ENCODE data around the gene SLC7A4.

The SLC7A4 gene

DNA sequence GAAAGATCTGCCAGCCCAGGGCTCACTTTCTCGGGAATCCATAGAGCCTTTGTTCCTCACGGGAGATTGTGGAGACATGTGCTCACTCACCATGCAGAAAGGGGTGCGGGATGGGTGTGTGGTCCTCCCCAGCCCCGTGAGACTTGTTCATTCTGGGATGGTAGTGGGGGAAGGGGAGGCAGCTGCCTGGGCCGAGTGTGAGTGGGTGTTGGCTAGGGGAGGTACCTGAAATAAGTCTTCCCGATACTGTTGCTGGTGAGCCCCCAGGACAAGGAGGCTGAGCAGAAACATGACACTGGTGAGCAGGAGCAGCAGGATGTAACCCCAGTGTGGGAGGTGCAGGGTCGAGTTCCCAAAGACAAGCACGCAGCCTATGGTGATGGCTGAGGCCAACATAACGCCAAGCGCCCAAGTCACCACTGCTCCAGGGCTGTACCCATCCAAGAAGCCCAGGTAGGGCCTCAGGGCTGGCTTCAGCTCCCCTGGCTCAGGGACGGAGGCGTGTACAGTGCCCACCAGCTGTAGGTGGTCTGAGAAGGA lies 2.8 kb downstream of the SLC7A4 start:
- DNase-seq (ENCODE audit: low spot score in 2 of 2) = no peak
- Mint-ChIP-seq H3K36me3 (ENCODE audit: insufficient read depth) (peaks cover 2% of the 10 kb centered on the region), H3K27me3 (peaks cover 40% of the 10 kb centered on the region), H3K27ac (ENCODE audit: low read depth) (no peak overlapping the region), H3K4me3 (no peak overlapping the region), H3K9me3 (no peaks in the 10 kb centered on the region), H3K4me1 (peaks cover 20% of the 10 kb centered on the region)
- ATAC-seq (replicated peaks; ENCODE audit: extremely low read depth, poor library complexity, severe bottlenecking) = no peak

DNA sequence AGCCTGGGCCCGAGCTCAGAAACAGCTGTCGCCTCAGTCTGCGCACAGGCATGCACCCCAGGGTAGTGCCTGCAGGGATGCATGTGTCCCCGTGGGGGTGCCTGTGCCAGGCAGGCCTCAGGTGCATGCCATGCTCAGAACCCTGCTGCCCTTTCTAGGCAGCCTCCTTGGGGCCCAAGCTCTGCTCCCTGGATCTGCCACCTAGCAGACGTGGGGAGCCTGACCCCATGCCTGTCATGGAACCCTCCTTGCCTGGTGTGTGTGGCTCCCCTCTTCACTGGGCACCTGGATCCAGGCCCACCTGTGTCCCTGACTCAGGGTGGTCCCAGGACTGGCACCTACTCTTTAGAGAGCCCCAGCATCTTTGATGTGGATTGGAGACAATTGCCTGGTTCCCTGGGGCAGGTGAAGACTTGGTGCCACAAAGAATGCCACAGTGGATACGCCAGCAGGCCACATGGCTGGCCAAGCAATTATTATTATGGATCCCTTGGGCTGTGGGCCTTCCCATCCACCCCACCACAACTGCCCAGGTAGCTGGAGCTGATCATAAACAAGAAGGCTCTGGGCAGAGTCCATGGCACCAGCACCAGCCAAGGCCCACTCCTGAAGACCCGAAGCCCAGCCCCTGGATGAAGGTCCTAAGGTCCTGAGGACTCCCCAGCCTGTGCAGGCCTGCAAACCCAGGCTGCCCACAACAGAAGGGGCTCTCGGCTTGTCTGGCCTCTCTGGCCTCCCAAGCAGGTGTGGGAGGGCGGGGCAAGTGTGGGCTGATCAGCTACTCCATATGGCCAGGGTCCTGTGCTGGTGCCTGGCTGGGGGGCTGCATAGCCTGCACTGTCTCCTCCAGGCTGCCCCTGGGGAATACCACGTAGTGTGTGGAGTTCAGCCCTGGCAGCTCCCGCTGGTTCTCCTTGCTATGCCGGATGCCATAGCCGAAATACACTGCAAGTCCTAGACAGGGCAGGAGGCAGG lies 3.8 kb downstream of the SLC7A4 start:
- Mint-ChIP-seq H3K9me3 (no peaks in the 10 kb centered on the region), H3K4me1 (peaks cover 20% of the 10 kb centered on the region), H3K36me3 (ENCODE audit: insufficient read depth) (peaks cover 2% of the 10 kb centered on the region), H3K27ac (ENCODE audit: low read depth) (no peak overlapping the region), H3K27me3 (peaks cover 30% of the 10 kb centered on the region), H3K4me3 (no peak overlapping the region)
- DNase-seq (ENCODE audit: low spot score in 2 of 2) (no peak), ATAC-seq (replicated peaks; ENCODE audit: extremely low read depth, poor library complexity, severe bottlenecking) (no peak)

DNA sequence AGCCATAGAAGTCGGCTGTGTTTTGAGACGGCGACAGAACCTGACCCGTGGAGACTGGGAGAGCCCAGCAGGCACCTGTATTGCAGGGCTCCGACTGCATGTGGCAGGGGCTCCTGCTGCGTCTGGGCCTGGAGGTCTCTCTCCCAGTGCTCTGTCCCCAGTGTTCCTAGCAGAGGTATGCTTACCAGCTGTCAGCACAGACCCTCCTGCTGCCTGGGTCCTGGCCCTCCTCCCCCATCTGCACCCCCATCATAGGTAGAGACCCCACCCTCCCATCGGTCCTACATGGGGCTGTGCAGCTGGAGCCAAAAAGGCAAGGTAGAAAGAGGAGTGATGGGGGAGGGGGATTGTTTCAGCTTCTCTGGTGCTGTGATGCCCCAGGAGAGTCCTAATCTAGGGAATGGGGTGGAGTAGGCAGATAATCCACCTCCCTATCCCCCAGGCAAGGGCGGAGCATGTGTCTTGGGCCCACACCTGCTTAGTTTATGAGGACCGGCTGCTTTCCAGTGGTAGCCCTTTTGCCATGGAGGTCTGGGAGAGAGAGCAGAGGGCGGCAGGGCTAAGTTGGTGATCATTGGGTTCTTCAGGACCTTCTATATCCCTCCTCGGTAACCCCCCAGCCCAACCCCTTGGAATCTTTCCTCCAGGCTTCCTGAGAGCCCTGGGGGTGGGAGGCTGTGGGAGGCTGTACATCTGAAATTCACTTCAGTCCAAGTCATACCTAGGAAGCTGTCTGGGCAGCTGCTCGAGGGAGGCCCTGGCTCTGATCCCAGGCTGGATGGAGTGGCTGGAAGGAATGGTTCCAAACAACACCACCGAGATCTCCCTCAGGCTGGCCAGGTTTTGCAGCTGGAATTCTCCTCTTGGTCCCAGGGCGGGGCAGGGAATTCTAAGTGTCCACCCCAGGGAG lies 5.3 kb downstream of the SLC7A4 start:
- H3K9me3 Mint-ChIP-seq = no peaks in the 10 kb centered on the region
- peaks cover 20% of the 10 kb centered on the region for H3K4me1 Mint-ChIP-seq
- H3K4me3 Mint-ChIP-seq = no peak overlapping the region
- no peaks in the 10 kb centered on the region for H3K36me3 Mint-ChIP-seq (ENCODE audit: insufficient read depth)
- no peak for ATAC-seq (replicated peaks; ENCODE audit: extremely low read depth, poor library complexity, severe bottlenecking)
- H3K27me3 Mint-ChIP-seq = peaks cover 28% of the 10 kb centered on the region
- H3K27ac Mint-ChIP-seq (ENCODE audit: low read depth) = no peak overlapping the region
- DNase-seq (ENCODE audit: low spot score in 2 of 2) = no peak

DNA sequence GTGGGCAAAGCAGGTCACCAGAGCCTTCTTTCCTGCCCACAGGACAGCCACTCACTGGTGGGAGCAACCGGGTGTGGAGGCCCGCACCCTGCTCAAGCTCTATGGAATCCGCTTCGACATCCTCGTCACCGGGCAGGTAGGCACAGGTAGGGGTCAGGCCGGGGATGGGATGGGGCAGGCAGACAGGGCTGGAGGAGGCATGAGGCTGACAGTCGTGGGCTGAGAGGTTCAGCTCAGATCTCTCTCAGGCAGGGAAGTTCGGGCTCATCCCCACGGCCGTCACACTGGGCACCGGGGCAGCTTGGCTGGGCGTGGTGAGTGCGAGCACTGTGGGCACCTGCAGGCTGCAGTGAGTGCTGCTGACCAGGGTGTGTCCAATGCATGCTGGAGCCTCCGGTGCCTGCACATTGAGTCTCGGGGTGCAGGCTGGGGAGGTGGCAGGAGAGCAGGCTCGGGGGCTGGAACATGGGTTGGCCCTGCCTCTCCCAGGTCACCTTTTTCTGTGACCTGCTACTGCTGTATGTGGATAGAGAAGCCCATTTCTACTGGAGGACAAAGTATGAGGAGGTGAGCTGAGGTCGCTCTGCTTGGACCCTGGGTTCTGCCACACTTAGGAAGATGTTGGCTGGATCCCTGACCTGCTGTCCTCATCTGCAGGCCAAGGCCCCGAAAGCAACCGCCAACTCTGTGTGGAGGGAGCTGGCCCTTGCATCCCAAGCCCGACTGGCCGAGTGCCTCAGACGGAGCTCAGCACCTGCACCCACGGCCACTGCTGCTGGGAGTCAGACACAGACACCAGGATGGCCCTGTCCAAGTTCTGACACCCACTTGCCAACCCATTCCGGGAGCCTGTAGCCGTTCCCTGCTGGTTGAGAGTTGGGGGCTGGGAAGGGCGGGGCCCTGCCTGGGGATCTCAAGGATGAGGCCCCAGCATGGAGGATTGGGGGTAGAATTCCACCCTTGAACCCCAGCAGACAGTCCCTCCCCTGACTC lies 6.3 kb downstream of the SLC7A4 start:
- Mint-ChIP-seq H3K27me3 (peaks cover 22% of the 10 kb centered on the region), H3K4me1 (peaks cover 16% of the 10 kb centered on the region), H3K4me3 (no peak overlapping the region), H3K9me3 (no peaks in the 10 kb centered on the region), H3K36me3 (ENCODE audit: insufficient read depth) (no peaks in the 10 kb centered on the region), H3K27ac (ENCODE audit: low read depth) (no peak overlapping the region)
- DNase-seq (ENCODE audit: low spot score in 2 of 2) = no peak
- no peak for ATAC-seq (replicated peaks; ENCODE audit: extremely low read depth, poor library complexity, severe bottlenecking)

DNA sequence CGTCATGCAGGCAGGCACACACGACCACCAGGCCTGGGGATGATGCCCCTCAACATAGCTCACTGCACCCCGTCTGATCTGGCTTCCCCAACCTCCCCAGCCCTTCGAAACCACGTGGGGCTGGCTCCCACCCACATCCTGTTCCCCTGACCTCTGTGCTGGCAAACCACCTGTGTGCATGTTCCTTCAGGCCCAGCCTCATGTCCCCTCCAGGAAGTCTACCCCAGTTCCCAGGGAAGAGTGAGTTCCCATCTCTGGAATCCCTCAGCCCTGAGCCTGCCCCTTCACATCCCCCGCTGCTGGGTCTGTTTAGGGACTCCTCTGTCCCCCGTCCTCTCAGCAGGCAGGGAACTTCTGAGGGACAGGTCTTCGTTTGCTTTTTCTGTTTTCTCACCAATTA lies 7.1 kb downstream of the SLC7A4 start:
- Mint-ChIP-seq H3K4me3 (no peak overlapping the region), H3K36me3 (ENCODE audit: insufficient read depth) (no peaks in the 10 kb centered on the region), H3K27ac (ENCODE audit: low read depth) (no peak overlapping the region), H3K9me3 (no peaks in the 10 kb centered on the region), H3K4me1 (peaks cover 12% of the 10 kb centered on the region), H3K27me3 (peaks cover 14% of the 10 kb centered on the region)
- peak; percentile 60 for ATAC-seq (replicated peaks; ENCODE audit: extremely low read depth, poor library complexity, severe bottlenecking)
- no peak for DNase-seq (ENCODE audit: low spot score in 2 of 2)

DNA sequence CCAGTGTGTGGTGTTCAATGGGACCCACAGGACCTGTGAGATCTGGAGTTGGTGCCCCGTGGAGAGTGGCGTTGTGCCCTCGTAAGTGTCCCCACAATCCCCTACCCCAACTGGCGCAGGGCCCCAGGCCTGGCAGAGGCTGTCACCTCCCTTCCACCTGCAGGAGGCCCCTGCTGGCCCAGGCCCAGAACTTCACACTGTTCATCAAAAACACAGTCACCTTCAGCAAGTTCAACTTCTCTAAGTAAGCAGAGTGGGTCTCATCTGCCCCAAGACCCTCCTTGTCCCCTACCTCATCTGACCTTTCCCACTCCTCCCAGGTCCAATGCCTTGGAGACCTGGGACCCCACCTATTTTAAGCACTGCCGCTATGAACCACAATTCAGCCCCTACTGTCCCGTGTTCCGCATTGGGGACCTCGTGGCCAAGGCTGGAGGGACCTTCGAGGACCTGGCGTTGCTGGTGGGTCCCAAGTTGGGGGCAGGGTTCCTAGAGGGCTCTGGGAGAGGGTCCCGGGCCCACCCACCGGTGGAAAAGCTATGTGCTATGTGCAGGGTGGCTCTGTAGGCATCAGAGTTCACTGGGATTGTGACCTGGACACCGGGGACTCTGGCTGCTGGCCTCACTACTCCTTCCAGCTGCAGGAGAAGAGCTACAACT lies 9.3 kb downstream of the SLC7A4 start:
- Mint-ChIP-seq H3K27me3 (no peaks in the 10 kb centered on the region), H3K27ac (ENCODE audit: low read depth) (no peak overlapping the region), H3K9me3 (no peaks in the 10 kb centered on the region), H3K4me3 (no peak overlapping the region), H3K36me3 (ENCODE audit: insufficient read depth) (no peaks in the 10 kb centered on the region), H3K4me1 (peaks cover 12% of the 10 kb centered on the region)
- ATAC-seq (replicated peaks; ENCODE audit: extremely low read depth, poor library complexity, severe bottlenecking) (no peak), DNase-seq (ENCODE audit: low spot score in 2 of 2) (no peak)

DNA sequence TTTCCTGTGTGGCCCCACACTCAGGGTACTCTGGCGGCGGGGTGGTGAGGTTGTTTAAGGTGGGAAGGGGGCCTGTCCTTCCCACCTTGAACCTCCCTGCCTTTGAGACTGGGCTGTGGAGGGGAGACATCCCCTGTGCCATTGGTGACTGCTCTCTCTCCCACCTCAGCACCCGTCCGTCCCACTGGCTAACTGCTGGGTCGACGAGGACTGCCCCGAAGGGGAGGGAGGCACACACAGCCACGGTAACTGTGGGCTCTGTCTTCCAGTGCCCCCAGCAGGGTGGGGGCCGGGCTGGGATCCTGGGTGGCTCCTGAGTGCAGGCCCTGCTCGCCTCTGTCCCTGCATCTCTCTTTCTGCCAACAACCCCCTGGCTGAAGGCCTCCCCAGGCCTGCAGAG lies 9.9 kb downstream of the SLC7A4 start:
- H3K27ac Mint-ChIP-seq (ENCODE audit: low read depth) = no peak overlapping the region
- no peaks in the 10 kb centered on the region for H3K27me3 Mint-ChIP-seq
- no peaks in the 10 kb centered on the region for H3K36me3 Mint-ChIP-seq (ENCODE audit: insufficient read depth)
- H3K4me3 Mint-ChIP-seq = no peak overlapping the region
- peaks cover 14% of the 10 kb centered on the region for H3K4me1 Mint-ChIP-seq
- no peak for ATAC-seq (replicated peaks; ENCODE audit: extremely low read depth, poor library complexity, severe bottlenecking)
- H3K9me3 Mint-ChIP-seq = no peaks in the 10 kb centered on the region
- DNase-seq (ENCODE audit: low spot score in 2 of 2) = no peak

DNA sequence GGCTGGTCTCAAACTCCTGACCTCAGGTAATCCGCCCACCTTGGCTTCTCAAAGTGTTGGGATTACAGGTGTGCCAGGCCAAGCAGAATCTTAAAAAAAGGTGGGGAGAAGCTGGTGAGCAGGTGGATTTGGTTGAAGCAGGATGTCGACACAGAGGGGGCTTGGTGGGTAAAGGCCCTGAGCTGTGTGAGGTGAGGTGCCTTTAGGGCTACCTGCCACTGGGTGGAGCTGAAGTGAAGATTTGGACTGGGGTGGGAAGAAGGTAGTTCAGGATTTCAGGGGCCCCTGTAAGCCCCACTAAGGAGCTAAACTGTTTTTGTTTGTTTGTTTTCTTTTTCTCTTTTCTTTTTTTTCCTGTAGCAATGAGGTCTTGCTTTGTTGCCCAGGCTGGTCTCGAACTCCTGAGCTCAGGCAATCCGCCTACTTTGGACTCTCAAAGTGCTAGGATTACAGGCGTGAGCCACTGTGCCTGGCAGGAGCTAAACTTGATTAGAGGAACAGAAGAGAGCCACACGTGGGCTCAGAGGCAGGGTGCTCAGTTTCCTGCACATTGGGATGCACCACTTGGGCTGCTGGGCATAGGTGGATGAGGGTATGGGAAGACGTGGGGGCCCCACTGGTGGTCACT lies 11.4 kb downstream of the SLC7A4 start:
- no peak for ATAC-seq (replicated peaks; ENCODE audit: extremely low read depth, poor library complexity, severe bottlenecking)
- Mint-ChIP-seq H3K27ac (ENCODE audit: low read depth) (no peak overlapping the region), H3K27me3 (no peaks in the 10 kb centered on the region), H3K36me3 (ENCODE audit: insufficient read depth) (no peaks in the 10 kb centered on the region), H3K4me1 (peaks cover 21% of the 10 kb centered on the region), H3K4me3 (no peak overlapping the region), H3K9me3 (no peaks in the 10 kb centered on the region)
- no peak for DNase-seq (ENCODE audit: low spot score in 2 of 2)

DNA sequence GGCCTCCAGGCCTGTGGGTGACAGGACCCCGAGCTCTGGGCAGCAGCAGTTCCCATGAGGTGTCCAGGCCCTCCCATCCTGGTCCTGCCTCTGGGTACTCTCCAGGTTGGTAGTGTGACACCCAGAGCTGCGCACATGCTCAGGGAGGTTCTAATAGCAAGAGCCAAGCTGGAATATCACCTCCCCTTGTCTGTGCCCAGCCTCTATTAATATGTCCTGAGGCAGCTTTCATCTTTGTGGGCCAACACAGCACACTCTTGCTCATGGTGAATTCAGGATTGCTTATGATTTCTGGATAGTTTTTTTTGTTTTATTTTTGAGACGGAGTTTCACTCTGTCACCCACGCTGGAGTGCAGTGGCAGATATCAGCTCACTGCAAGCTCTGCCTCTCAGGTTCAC lies 14.0 kb downstream of the SLC7A4 start:
- DNase-seq (ENCODE audit: low spot score in 2 of 2) (no peak), ATAC-seq (replicated peaks; ENCODE audit: extremely low read depth, poor library complexity, severe bottlenecking) (no peak)
- Mint-ChIP-seq H3K36me3 (ENCODE audit: insufficient read depth) (no peaks in the 10 kb centered on the region), H3K27ac (ENCODE audit: low read depth) (no peak overlapping the region), H3K4me3 (no peak overlapping the region), H3K4me1 (peaks cover 27% of the 10 kb centered on the region), H3K27me3 (no peaks in the 10 kb centered on the region), H3K9me3 (no peaks in the 10 kb centered on the region)

DNA sequence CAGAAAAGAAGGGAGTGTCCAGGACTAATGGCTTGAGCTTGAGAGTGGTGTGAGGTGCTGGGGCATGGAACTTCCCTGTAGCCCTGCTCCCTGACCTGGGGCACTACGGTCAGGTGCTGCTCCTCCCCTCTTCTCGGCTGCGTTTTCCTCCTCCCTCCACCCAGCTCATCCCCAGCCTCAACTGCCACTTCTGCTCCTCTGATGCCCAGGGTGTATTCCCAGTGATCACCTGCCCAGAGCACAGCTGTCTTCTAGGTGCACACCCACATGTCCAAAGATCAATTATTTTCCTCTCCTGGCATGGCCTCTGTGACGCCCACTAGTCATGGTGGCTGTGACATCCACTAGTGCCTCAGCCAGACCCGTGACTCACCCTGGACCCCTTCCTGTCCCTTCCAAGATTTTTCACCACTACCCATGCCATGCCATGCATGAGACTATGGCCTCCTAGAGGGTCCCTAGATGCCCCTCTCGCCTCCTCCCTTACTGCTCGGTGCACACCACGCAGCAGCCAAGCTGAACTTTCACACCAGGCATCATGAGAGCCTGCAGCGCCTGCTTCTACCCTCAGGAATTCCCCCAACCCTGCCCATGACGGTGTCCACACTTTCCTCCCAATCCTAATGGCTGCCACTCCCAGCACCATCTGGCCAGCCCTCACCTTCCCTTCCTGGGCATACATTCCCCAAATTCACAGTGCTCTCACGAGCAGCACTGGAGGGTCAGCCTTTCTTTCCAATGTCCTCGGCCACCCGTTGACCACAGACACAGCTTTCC lies 15.5 kb downstream of the SLC7A4 start:
- DNase-seq (ENCODE audit: low spot score in 2 of 2) (no peak), ATAC-seq (replicated peaks; ENCODE audit: extremely low read depth, poor library complexity, severe bottlenecking) (no peak)
- Mint-ChIP-seq H3K4me1 (peaks cover 27% of the 10 kb centered on the region), H3K4me3 (no peak overlapping the region), H3K9me3 (no peaks in the 10 kb centered on the region), H3K27me3 (no peaks in the 10 kb centered on the region), H3K36me3 (ENCODE audit: insufficient read depth) (no peaks in the 10 kb centered on the region), H3K27ac (ENCODE audit: low read depth) (peak overlapping the region; percentile 5)

All from central memory CD8-positive, alpha-beta T cell (primary cell).